NCI-H510A (cell line): ENCODE results near the gene PCDHGA7.
"Not testable (repeated sequence)": the region's sequence is repeated elsewhere in the genome, so short reads cannot be mapped to it uniquely, and the experiment has no call there.

Experiments
- DNase-seq: peaks from one replicate; lab custom pipeline; 2025; lab: John Stamatoyannopoulos, UW

The PCDHGA7 gene

DNA sequence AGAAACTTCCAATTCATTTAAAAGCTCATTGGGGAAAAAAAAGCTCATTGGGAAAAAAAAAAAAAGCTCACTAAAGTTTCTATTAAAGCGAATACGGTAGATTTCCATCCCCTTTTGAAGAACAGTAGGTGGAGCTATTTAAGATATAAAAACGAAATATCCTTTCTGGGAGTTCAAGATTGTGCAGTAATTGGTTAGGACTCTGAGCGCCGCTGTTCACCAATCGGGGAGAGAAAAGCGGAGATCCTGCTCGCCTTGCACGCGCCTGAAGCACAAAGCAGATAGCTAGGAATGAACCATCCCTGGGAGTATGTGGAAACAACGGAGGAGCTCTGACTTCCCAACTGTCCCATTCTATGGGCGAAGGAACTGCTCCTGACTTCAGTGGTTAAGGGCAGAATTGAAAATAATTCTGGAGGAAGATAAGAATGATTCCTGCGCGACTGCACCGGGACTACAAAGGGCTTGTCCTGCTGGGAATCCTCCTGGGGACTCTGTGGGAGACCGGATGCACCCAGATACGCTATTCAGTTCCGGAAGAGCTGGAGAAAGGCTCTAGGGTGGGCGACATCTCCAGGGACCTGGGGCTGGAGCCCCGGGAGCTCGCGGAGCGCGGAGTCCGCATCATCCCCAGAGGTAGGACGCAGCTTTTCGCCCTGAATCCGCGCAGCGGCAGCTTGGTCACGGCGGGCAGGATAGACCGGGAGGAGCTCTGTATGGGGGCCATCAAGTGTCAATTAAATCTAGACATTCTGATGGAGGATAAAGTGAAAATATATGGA is 48.0 kb downstream of the PCDHGA7 start, which contains the start of gene PCDHGA12:
TSS of gene PCDHGA12 (plus strand) at position 176 of the 782 bp plus-strand sequence. CDS start at position 429, 253 bp downstream.
- no peak for DNase-seq

DNA sequence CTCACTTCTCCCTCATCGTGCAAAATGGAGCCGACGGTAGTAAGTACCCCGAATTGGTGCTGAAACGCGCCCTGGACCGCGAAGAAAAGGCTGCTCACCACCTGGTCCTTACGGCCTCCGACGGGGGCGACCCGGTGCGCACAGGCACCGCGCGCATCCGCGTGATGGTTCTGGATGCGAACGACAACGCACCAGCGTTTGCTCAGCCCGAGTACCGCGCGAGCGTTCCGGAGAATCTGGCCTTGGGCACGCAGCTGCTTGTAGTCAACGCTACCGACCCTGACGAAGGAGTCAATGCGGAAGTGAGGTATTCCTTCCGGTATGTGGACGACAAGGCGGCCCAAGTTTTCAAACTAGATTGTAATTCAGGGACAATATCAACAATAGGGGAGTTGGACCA is 48.7 kb downstream of the PCDHGA7 start:
- no peak for DNase-seq

DNA sequence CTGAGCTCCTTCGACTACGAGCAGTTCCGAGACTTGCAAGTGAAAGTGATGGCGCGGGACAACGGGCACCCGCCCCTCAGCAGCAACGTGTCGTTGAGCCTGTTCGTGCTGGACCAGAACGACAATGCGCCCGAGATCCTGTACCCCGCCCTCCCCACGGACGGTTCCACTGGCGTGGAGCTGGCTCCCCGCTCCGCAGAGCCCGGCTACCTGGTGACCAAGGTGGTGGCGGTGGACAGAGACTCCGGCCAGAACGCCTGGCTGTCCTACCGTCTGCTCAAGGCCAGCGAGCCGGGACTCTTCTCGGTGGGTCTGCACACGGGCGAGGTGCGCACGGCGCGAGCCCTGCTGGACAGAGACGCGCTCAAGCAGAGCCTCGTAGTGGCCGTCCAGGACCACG is 49.8 kb downstream of the PCDHGA7 start:
- DNase-seq: not testable (repeated sequence)

DNA sequence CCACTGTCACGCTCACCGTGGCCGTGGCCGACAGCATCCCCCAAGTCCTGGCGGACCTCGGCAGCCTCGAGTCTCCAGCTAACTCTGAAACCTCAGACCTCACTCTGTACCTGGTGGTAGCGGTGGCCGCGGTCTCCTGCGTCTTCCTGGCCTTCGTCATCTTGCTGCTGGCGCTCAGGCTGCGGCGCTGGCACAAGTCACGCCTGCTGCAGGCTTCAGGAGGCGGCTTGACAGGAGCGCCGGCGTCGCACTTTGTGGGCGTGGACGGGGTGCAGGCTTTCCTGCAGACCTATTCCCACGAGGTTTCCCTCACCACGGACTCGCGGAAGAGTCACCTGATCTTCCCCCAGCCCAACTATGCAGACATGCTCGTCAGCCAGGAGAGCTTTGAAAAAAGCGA is 50.2 kb downstream of the PCDHGA7 start:
- not testable (repeated sequence) for DNase-seq

DNA sequence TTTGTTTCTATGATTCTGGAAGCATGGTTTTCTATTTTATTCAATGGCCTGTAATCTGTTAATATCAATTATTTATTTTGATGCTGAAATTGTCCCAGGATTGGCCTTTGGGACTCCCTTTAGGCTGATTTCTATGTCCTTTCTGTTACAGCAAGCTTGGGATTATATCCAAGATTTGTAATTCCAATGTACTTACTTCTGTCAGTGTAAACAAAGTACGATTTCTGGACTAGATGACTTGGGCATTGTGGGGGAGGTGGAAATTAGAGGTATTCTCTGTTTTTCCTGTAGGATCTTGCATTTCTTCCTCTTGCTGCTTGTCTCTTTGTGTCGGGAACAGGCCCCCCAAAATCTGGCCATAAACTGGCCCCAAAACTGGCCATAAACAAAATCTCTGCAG is 51.5 kb downstream of the PCDHGA7 start:
- DNase-seq: no peak
